ENCODE data around the gene NRN1L. TPM values are rescaled to one million over a fixed set of nuclear protein-coding genes. Genes with fewer than 3 reads are reported as not detected.

The NRN1L gene
- total RNA-seq, 4 donors from 2014 or later, result 4.3 to 5.6 (median 4.7) TPM; not detected in 1

GRCh38 chr16:67928147-67928546 lies 43.5 kb downstream of the NRN1L start:
- no peaks in the 10 kb centered on the region for H3K27me3 ChIP-seq
- 83% methylated on average over 7 of the region's 7 CpGs for WGBS
- H3K4me3 ChIP-seq, result no peak overlapping the region
- H3K4me1 ChIP-seq, result peaks cover 35% of the 10 kb centered on the region
- H3K9me3 ChIP-seq, result no peaks in the 10 kb centered on the region
- H3K27ac ChIP-seq, result no peak overlapping the region
- peaks cover 34% of the 10 kb centered on the region for H3K36me3 ChIP-seq
- TF ChIP-seq CTCF (IDR thresholded peaks at IDR 0.05), result no peak
- TF ChIP-seq POLR2A (IDR thresholded peaks at IDR 0.05), result no peak
- TF ChIP-seq POLR2AphosphoS5 (IDR thresholded peaks at IDR 0.05), result no peak
- TF ChIP-seq EP300 (IDR thresholded peaks at IDR 0.05), result no peak
- DNase-seq (ENCODE audit: low spot score in 2 of 2), result no peak

- Histone ChIP-seq H3K36me3 (peaks cover 34% of the 10 kb centered on the region), H3K27ac (no peak overlapping the region), H3K4me1 (peaks cover 29% of the 10 kb centered on the region), H3K27me3 (no peaks in the 10 kb centered on the region), H3K9me3 (no peaks in the 10 kb centered on the region), H3K4me3 (no peak overlapping the region)
- TF ChIP-seq POLR2A (IDR thresholded peaks at IDR 0.05), result no peak
- TF ChIP-seq CTCF (IDR thresholded peaks at IDR 0.05), result peak; percentile 59 to 85
- no peak for TF ChIP-seq EP300 (IDR thresholded peaks at IDR 0.05)
- TF ChIP-seq POLR2AphosphoS5 (IDR thresholded peaks at IDR 0.05), result no peak
- peak in 1 of 2 donors; percentile 84 for DNase-seq (ENCODE audit: low spot score in 2 of 2)
- 66% methylated on average over 6 of the region's 16 CpGs for WGBS
These were observed 44.1 kb downstream of the NRN1L start for GRCh38 chr16:67928561-67929364.

- Histone ChIP-seq H3K27ac (no peak overlapping the region), H3K27me3 (no peaks in the 10 kb centered on the region), H3K9me3 (no peaks in the 10 kb centered on the region), H3K4me3 (no peak overlapping the region), H3K4me1 (peaks cover 27% of the 10 kb centered on the region), H3K36me3 (peaks cover 34% of the 10 kb centered on the region)
- WGBS, result 85% methylated on average over 11 of the region's 14 CpGs
- TF ChIP-seq POLR2AphosphoS5 (IDR thresholded peaks at IDR 0.05), result no peak
- TF ChIP-seq POLR2A (IDR thresholded peaks at IDR 0.05), result no peak
- TF ChIP-seq CTCF (IDR thresholded peaks at IDR 0.05), result no peak
- no peak for TF ChIP-seq EP300 (IDR thresholded peaks at IDR 0.05)
- DNase-seq (ENCODE audit: low spot score in 2 of 2), result peak in 1 of 2 donors; percentile 59
These were observed 45.5 kb downstream of the NRN1L start for GRCh38 chr16:67930191-67930590.

- H3K27me3 ChIP-seq, result no peaks in the 10 kb centered on the region
- WGBS, result 90% methylated on average over 14 of the region's 17 CpGs
- H3K9me3 ChIP-seq, result no peaks in the 10 kb centered on the region
- no peak overlapping the region for H3K27ac ChIP-seq
- DNase-seq (ENCODE audit: low spot score in 2 of 2), result no peak
- TF ChIP-seq EP300 (IDR thresholded peaks at IDR 0.05) (no peak), POLR2AphosphoS5 (IDR thresholded peaks at IDR 0.05) (no peak), CTCF (IDR thresholded peaks at IDR 0.05) (no peak), POLR2A (IDR thresholded peaks at IDR 0.05) (no peak)
- H3K4me1 ChIP-seq, result peaks cover 27% of the 10 kb centered on the region
- H3K36me3 ChIP-seq, result peaks cover 34% of the 10 kb centered on the region
- no peak overlapping the region for H3K4me3 ChIP-seq
These were observed 46.1 kb downstream of the NRN1L start for GRCh38 chr16:67930678-67931211.

GRCh38 chr16:67931712-67932461 lies 47.2 kb downstream of the NRN1L start, which contains the start of gene CTRL:
Gene CTRL, minus strand, starts transcription at chr16:67931862. Its CDS starts 10 bp downstream, at chr16:67931852.
- H3K27ac ChIP-seq, result no peak within 1 kb of the TSS
- H3K36me3 ChIP-seq, result peaks cover 34% of the 10 kb centered on the region
- no peak within 1 kb of the TSS for H3K4me3 ChIP-seq
- no peak for DNase-seq (ENCODE audit: low spot score in 2 of 2)
- 89% methylated on average over 5 of the region's 15 CpGs for WGBS
- TF ChIP-seq CTCF (IDR thresholded peaks at IDR 0.05) (no peak), POLR2A (IDR thresholded peaks at IDR 0.05) (no peak), EP300 (IDR thresholded peaks at IDR 0.05) (no peak), POLR2AphosphoS5 (IDR thresholded peaks at IDR 0.05) (no peak)
- no peaks in the 10 kb centered on the region for H3K9me3 ChIP-seq
- peaks cover 20% of the 10 kb centered on the region for H3K4me1 ChIP-seq
- H3K27me3 ChIP-seq, result no peaks in the 10 kb centered on the region
